NT2/D1 (cell line): ENCODE data around the gene KLHL21.

Source experiments
- SUZ12 ChIP-seq: IDR thresholded peaks from 2 replicates; pipeline ENCODE4 v1.6.1; 2011; ENCODE audit not compliant: insufficient read length, insufficient read depth; ENCODE audit errors: extremely low read depth
- YY1 ChIP-seq: IDR thresholded peaks from 2 replicates; pipeline ENCODE4 v1.6.1; 2011; ENCODE audit not compliant: insufficient read length, insufficient read depth
- ZNF274 ChIP-seq: IDR thresholded peaks from 2 replicates; pipeline ENCODE4 v1.6.1; 2011; ENCODE audit warnings: mild to moderate bottlenecking, low read depth, low read length

DNA sequence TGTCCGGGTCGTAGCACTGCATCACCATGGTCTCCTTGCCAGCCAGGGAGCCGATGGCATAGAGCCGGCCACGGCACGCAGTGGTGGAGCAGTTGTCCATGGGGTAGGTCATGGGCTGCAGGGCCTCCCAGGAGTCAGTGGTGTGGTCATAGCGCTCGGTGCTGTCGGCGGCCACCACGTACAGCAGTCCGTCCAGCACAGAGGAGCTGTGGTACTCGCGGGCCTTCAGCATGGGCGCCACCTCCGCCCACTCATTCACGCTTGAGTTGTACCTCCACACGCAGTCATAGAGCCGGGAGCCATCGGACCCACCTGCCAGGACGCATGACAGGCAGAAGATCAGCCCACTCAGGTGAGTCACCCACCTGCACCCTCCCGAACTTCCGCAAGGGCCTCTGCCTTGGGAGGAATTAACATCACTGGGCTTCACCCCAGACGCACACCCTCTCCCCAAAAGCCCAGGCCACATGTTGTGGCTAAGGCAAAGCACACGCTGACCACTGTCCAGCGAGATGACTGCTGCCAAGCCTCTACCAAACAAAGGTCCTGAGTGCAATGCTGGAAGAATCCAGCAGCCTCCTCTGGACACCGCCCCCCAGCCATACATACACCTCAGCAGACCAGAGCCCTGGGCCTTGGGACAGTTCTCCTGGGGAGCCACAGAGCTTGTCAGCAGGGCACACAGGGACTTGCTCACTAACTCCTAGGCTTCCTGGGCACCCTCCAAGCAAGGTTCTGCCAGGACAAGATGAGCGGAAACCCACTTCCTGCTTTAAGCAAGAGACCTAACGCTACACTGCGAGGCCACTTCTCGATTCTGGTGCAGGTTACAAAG is 3.3 kb downstream of the KLHL21 start:
- TF ChIP-seq YY1 (no peak), ZNF274 (no peak), SUZ12 (no peak)
